GM19463 (cell line): Measurements from ENCODE around the gene MRPL49.
"Not testable (repeated sequence)": the region's sequence is repeated elsewhere in the genome, so short reads cannot be mapped to it uniquely, and the experiment has no call there.

Experiments
- ATAC-seq: cut with Tn5 transposase; IDR thresholded peaks from one replicate; pipeline ENCODE4 v1.9.1; 2021; ENCODE audit warnings: mild to moderate bottlenecking, moderate library complexity; ENCODE audit not compliant: unreplicated experiment

Gene MRPL49

GRCh38 chr11:65132238-65132987 lies 10.3 kb downstream of the MRPL49 start:
- peak; percentile 33 for ATAC-seq

GRCh38 chr11:65132988-65133700 lies 11.0 kb downstream of the MRPL49 start:
- ATAC-seq, result no peak

- no peak for ATAC-seq
Observed at GRCh38 chr11:65133724-65134123, 11.6 kb downstream of the MRPL49 start.

GRCh38 chr11:65134240-65134951 lies 12.3 kb downstream of the MRPL49 start, which contains the start of gene SYVN1:
TSS of gene SYVN1 (minus strand) at chr11:65134519. CDS start at chr11:65133601, 918 bp downstream.
- peak; percentile 55 for ATAC-seq

GRCh38 chr11:65134952-65135632 lies 13.0 kb downstream of the MRPL49 start:
- ATAC-seq, result peak; percentile 61

GRCh38 chr11:65135633-65136145 lies 13.6 kb downstream of the MRPL49 start:
- ATAC-seq, result no peak

GRCh38 chr11:65136515-65137096 lies 14.5 kb downstream of the MRPL49 start:
- ATAC-seq, result no peak

GRCh38 chr11:65141896-65142494 lies 19.9 kb downstream of the MRPL49 start:
- no peak for ATAC-seq

GRCh38 chr11:65147352-65148075 lies 25.4 kb downstream of the MRPL49 start:
- no peak for ATAC-seq

GRCh38 chr11:65148657-65149056 lies 26.5 kb downstream of the MRPL49 start:
- no peak for ATAC-seq

- ATAC-seq, result not testable (repeated sequence)
Observed at GRCh38 chr11:65150131-65150508, 28.0 kb downstream of the MRPL49 start.

- no peak for ATAC-seq
Observed at GRCh38 chr11:65150509-65151299, 28.6 kb downstream of the MRPL49 start.

GRCh38 chr11:65151331-65151899 lies 29.3 kb downstream of the MRPL49 start:
- no peak for ATAC-seq

- ATAC-seq, result no peak
Observed at GRCh38 chr11:65152122-65152521, 30.0 kb downstream of the MRPL49 start.

GRCh38 chr11:65156256-65156655 lies 34.1 kb downstream of the MRPL49 start:
- no peak for ATAC-seq

GRCh38 chr11:65156926-65157325 lies 34.8 kb downstream of the MRPL49 start:
- no peak for ATAC-seq

- ATAC-seq, result no peak
Observed at GRCh38 chr11:65157336-65157735, 35.2 kb downstream of the MRPL49 start.

GRCh38 chr11:65159012-65159411 lies 36.9 kb downstream of the MRPL49 start:
- ATAC-seq, result peak; percentile 32
